ENCODE data around the gene MRPS6. TPM values are rescaled to one million over a fixed set of nuclear protein-coding genes. Genes with fewer than 3 reads are reported as not detected.

MRPS6 gene
- total and polyA plus RNA-seq, 2 of the 13 experiments (the other 11 are each of a cell fraction or from before 2014, with no cell fraction given) = 14.2 to 26.9 TPM

DNA sequence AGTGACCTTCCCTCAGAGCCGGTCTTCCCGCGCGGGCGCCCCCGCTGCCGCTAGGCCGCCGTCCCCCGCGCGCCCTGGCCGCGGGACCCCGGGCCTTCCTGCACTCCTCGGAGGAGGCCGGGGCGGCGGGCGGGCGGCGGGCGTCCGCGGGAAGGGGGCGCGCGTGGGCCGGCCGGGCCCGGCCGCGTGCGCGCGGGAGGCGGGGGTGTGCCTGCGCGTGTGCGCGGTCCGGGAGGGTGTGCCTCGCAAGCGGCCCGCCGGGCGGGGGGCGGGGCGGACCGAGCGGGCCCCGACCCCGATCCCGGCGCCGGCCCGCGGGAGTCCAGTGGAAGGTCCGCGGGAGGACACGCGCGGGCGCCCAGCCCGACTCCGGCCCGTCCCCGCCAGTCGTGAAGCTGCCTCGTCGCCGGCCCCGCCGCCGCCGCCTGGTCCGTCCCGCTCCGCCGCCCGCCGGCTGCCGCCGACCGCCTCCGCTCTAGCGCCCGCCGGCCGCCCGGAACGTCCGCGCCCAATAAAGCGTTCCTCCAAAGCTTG lies 438 bp downstream of the MRPS6 start (continued):
- TF ChIP-seq, protein P1, sequence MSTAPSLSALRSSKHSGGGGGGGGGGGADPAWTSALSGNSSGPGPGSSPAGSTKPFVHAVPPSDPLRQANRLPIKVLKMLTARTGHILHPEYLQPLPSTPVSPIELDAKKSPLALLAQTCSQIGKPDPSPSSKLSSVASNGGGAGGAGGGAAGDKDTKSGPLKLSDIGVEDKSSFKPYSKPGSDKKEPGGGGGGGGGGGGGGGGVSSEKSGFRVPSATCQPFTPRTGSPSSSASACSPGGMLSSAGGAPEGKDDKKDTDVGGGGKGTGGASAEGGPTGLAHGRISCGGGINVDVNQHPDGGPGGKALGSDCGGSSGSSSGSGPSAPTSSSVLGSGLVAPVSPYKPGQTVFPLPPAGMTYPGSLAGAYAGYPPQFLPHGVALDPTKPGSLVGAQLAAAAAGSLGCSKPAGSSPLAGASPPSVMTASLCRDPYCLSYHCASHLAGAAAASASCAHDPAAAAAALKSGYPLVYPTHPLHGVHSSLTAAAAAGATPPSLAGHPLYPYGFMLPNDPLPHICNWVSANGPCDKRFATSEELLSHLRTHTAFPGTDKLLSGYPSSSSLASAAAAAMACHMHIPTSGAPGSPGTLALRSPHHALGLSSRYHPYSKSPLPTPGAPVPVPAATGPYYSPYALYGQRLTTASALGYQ (CRISPR knock-in tag; IDR thresholded peaks at IDR 0.05) = no peak
- TF ChIP-seq KAT2B (IDR thresholded peaks at IDR 0.05; ENCODE audit: borderline replicate concordance, low read depth, low read length) (no peak), YEATS4 (CRISPR knock-in tag; IDR thresholded peaks at IDR 0.05; ENCODE audit: borderline replicate concordance) (peak; percentile 15; the same call in 1 of the 2 replicates), ZNF337 (CRISPR knock-in tag; IDR thresholded peaks at IDR 0.05; ENCODE audit: borderline replicate concordance, low read depth) (no peak), ARNT2 (CRISPR knock-in tag; IDR thresholded peaks at IDR 0.05; ENCODE audit: low read depth) (no peak), SALL2 (CRISPR knock-in tag; IDR thresholded peaks at IDR 0.05) (no peak), NRL (CRISPR knock-in tag; IDR thresholded peaks at IDR 0.05; ENCODE audit: borderline replicate concordance) (no peak), KLF13 (CRISPR knock-in tag; IDR thresholded peaks at IDR 0.05) (no peak), ZFP37 (CRISPR knock-in tag; IDR thresholded peaks at IDR 0.05; ENCODE audit: borderline replicate concordance) (no peak), STAT5B (CRISPR knock-in tag; IDR thresholded peaks at IDR 0.05) (no peak), ZNF10 (CRISPR knock-in tag; IDR thresholded peaks at IDR 0.05; ENCODE audit: borderline replicate concordance, low read depth) (no peak), ZNF441 (CRISPR knock-in tag; IDR thresholded peaks at IDR 0.05; ENCODE audit: borderline replicate concordance) (no peak), KDM3A (CRISPR knock-in tag; IDR thresholded peaks at IDR 0.05; ENCODE audit: low read depth) (no peak), ZNF451 (CRISPR knock-in tag; IDR thresholded peaks at IDR 0.05) (no peak; the same call in 1 of the 2 replicates), NR3C1 (CRISPR knock-in tag; IDR thresholded peaks at IDR 0.05) (no peak), ATAD3A (CRISPR knock-in tag; IDR thresholded peaks at IDR 0.05) (no peak), ZNF652 (CRISPR knock-in tag; IDR thresholded peaks at IDR 0.05; ENCODE audit: borderline replicate concordance, low read depth) (no peak)
- TF ChIP-seq, protein P2, sequence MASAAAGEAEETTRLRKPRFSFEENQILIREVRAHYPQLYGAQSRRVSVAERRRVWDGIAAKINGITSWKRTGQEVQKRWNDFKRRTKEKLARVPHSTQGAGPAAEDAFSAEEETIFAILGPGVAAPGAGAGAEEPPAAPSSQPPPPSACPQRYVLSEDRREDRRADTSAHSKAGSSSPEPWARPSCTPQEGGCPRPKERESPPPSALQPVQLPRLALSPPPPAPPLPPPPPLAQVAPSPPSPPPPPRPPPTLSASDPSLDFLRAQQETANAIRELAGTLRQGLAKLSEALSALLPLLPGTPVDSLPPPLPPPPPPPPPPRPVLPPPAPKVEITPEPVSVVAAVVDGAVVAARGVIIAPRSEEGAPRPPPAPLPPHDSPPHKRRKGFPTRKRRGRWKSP (CRISPR knock-in tag; IDR thresholded peaks at IDR 0.05) = no peak
- TF ChIP-seq, protein P3, sequence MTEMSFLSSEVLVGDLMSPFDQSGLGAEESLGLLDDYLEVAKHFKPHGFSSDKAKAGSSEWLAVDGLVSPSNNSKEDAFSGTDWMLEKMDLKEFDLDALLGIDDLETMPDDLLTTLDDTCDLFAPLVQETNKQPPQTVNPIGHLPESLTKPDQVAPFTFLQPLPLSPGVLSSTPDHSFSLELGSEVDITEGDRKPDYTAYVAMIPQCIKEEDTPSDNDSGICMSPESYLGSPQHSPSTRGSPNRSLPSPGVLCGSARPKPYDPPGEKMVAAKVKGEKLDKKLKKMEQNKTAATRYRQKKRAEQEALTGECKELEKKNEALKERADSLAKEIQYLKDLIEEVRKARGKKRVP (CRISPR knock-in tag; IDR thresholded peaks at IDR 0.05) = no peak
- TF ChIP-seq, protein P4, sequence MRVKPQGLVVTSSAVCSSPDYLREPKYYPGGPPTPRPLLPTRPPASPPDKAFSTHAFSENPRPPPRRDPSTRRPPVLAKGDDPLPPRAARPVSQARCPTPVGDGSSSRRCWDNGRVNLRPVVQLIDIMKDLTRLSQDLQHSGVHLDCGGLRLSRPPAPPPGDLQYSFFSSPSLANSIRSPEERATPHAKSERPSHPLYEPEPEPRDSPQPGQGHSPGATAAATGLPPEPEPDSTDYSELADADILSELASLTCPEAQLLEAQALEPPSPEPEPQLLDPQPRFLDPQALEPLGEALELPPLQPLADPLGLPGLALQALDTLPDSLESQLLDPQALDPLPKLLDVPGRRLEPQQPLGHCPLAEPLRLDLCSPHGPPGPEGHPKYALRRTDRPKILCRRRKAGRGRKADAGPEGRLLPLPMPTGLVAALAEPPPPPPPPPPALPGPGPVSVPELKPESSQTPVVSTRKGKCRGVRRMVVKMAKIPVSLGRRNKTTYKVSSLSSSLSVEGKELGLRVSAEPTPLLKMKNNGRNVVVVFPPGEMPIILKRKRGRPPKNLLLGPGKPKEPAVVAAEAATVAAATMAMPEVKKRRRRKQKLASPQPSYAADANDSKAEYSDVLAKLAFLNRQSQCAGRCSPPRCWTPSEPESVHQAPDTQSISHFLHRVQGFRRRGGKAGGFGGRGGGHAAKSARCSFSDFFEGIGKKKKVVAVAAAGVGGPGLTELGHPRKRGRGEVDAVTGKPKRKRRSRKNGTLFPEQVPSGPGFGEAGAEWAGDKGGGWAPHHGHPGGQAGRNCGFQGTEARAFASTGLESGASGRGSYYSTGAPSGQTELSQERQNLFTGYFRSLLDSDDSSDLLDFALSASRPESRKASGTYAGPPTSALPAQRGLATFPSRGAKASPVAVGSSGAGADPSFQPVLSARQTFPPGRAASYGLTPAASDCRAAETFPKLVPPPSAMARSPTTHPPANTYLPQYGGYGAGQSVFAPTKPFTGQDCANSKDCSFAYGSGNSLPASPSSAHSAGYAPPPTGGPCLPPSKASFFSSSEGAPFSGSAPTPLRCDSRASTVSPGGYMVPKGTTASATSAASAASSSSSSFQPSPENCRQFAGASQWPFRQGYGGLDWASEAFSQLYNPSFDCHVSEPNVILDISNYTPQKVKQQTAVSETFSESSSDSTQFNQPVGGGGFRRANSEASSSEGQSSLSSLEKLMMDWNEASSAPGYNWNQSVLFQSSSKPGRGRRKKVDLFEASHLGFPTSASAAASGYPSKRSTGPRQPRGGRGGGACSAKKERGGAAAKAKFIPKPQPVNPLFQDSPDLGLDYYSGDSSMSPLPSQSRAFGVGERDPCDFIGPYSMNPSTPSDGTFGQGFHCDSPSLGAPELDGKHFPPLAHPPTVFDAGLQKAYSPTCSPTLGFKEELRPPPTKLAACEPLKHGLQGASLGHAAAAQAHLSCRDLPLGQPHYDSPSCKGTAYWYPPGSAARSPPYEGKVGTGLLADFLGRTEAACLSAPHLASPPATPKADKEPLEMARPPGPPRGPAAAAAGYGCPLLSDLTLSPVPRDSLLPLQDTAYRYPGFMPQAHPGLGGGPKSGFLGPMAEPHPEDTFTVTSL (CRISPR knock-in tag; IDR thresholded peaks at IDR 0.05; ENCODE audit: borderline replicate concordance) = no peak
- TF ChIP-seq, protein P5, sequence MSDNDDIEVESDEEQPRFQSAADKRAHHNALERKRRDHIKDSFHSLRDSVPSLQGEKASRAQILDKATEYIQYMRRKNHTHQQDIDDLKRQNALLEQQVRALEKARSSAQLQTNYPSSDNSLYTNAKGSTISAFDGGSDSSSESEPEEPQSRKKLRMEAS (IDR thresholded peaks at IDR 0.05) = peak; percentile 51; the same call in 1 of the 2 replicates

Measured in HepG2 (cell line).